Heart left ventricle (tissue), 13 donors: Measurements from ENCODE around the gene ITIH2.

ENCODE experiments used
- POLR2A ChIP-seq, 2 donors: fragments of 450-650 bp; IDR thresholded peaks; one replicate each; pipeline ENCODE4 v1.6.1; 2017; ENCODE audit warnings: antibody characterized with exemption in 2 of 2, mild to moderate bottlenecking in 2 of 2, moderate library complexity in 2 of 2
- TF ChIP-seq, protein P1 (sequence below), 12 donors: fragments of 200-600 bp; sonication (generic) in 4 of 12; IDR thresholded peaks; one replicate each; pipeline versions ENCODE4 v1.5.0 to v1.8.0; 2018 to 2022; ENCODE audit warnings: antibody characterized with exemption in 12 of 12, mild to moderate bottlenecking in 5 of 12
- donor health status: ischemic (EF 13 %, LVEDD 7.1; RV severe dilation, severe dysfunction).
- donor health status: DM: no; HTN: yes; CAD: no.
- donor health status: DM: no; HTN: no; CAD: no.
- donor health status: ischemic (EF 25% LVEDD 6.9; RV normal size, moderate dysfunction).
- donor health status: ischemic (EF 25% LVEDD 5.7; RV mildly dilated, moderate dysfunction).
- donor health status: ischemic (EF 35%, LVEDD 5.7; RV mildly dilated, moderate dysfunction).
- donor health status: nonischemic (EF 11% LVEDD 7.7; RV severe dilation, severe dysfunction).
- donor health status: DM: yes; HTN: yes; CAD: no.
- donor health status: PGD.
- donor health status: ischemic (EF 29% LVEDD 5.4; RV normal size, mild dysfunction).
- donor health status: nonischemic (EF 23%, LVEDD 6.1; RV moderate dilation, normal function).

DNA sequence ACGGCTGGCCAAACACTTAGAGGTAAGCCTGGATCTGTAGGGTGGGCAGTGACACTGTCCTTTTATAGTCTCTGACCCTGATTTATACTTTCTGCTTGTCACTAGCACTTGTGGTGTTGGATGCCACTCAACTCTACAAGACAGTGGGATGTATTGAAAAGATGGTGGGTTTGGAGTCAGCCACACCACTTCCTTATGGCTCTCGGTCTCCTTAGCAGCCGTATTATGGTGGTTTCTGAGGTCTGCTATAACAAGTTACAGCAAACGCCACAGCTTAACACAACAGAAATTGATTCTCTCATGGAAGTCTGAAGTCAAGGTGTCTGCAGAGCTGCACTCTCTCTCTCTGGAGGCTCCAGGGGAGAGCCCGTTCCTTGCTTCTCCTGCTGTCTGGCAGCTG lies 14.7 kb downstream of the ITIH2 start:
- TF ChIP-seq, protein P1, sequence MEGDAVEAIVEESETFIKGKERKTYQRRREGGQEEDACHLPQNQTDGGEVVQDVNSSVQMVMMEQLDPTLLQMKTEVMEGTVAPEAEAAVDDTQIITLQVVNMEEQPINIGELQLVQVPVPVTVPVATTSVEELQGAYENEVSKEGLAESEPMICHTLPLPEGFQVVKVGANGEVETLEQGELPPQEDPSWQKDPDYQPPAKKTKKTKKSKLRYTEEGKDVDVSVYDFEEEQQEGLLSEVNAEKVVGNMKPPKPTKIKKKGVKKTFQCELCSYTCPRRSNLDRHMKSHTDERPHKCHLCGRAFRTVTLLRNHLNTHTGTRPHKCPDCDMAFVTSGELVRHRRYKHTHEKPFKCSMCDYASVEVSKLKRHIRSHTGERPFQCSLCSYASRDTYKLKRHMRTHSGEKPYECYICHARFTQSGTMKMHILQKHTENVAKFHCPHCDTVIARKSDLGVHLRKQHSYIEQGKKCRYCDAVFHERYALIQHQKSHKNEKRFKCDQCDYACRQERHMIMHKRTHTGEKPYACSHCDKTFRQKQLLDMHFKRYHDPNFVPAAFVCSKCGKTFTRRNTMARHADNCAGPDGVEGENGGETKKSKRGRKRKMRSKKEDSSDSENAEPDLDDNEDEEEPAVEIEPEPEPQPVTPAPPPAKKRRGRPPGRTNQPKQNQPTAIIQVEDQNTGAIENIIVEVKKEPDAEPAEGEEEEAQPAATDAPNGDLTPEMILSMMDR (IDR thresholded peaks at IDR 0.05), result no peak
- TF ChIP-seq POLR2A (IDR thresholded peaks at IDR 0.05), result no peak
